Mucosa of descending colon (tissue), 3 donors: ENCODE measurements around the gene PRKCSH. TPM values are rescaled to one million over a fixed set of nuclear protein-coding genes. Genes with fewer than 3 reads are reported as not detected.
"Not testable (repeated sequence)": the region's sequence is repeated elsewhere in the genome, so short reads cannot be mapped to it uniquely, and the experiment has no call there.

Experiments used
- ATAC-seq: fragments of 200-7000 bp; cut with Tn5 transposase; one replicate; pipeline ENCODE4 v1.9.1; 2020; ENCODE audit warnings: mild to moderate bottlenecking, moderate library complexity
- DNase-seq, 3 donors: peaks; one replicate each; pipeline ENCODE4 v3.0.0-alpha.2; 2020
- H3K36me3 ChIP-seq: fragments of 200-600 bp; one replicate; pipeline ENCODE4 v1.8.0; 2021; ENCODE audit warnings: low read depth, mild to moderate bottlenecking
- H3K4me1 ChIP-seq: fragments of 200-600 bp; one replicate; pipeline ENCODE4 v1.8.0; 2021; ENCODE audit warnings: low read depth, mild to moderate bottlenecking
- H3K4me3 ChIP-seq: fragments of 200-600 bp; one replicate; pipeline ENCODE4 v1.8.0; 2021; ENCODE audit warnings: mild to moderate bottlenecking
- H3K9me3 ChIP-seq: fragments of 200-600 bp; one replicate; pipeline ENCODE4 v1.8.0; 2021; ENCODE audit warnings: mild to moderate bottlenecking
- CTCF ChIP-seq: fragments of 200-600 bp; IDR thresholded peaks from one replicate; pipeline ENCODE4 v1.8.0; 2022; ENCODE audit warnings: antibody characterized with exemption, mild to moderate bottlenecking
- intact Hi-C, 2 donors: fragments of 100-400 bp; cut with DNase I in 1 of 2; cut with micrococcal nuclease in 1 of 2; formaldehyde crosslinking; loops; one replicate each; pipeline versions ENCODE4 v1.11.0 to v1.11.1; 2022; cut with DNase I, micrococcal nuclease
- total RNA-seq, 3 donors: library from RNA; stranded (reverse); fragmentation: NEBNext Ultra II Directional in 2 of 3; extraction: Animal tissue kit (Norgen Biotek cat#: 25700) in 2 of 3; gene quantifications; one replicate each; pipeline versions ENCODE4 v1.2.1 to v1.2.4, GENCODE V29; 2021 to 2023
- donor health status: DM: no; HTN: no; CAD: no; lungs with moderate emphysema.
- donor health status: DM: no; HTN: no; CAD: no.
- donor health status: DM: no; HTN: yes; CAD: no.

PRKCSH gene
- total RNA-seq, 3 donors from 2014 or later: 249 to 337 (median 302) TPM

- no peaks in the 10 kb centered on the region for H3K4me1 ChIP-seq
- no peaks in the 10 kb centered on the region for H3K9me3 ChIP-seq
- no peaks in the 10 kb centered on the region for H3K36me3 ChIP-seq
- TF ChIP-seq CTCF: no peak
- H3K4me3 ChIP-seq: no peak overlapping the region
- ATAC-seq: no peak
- intact Hi-C loops: no loop called here
- no peak for DNase-seq
Measured at GRCh38 chr19:11461453-11461852, 26.0 kb downstream of the PRKCSH start.

DNA sequence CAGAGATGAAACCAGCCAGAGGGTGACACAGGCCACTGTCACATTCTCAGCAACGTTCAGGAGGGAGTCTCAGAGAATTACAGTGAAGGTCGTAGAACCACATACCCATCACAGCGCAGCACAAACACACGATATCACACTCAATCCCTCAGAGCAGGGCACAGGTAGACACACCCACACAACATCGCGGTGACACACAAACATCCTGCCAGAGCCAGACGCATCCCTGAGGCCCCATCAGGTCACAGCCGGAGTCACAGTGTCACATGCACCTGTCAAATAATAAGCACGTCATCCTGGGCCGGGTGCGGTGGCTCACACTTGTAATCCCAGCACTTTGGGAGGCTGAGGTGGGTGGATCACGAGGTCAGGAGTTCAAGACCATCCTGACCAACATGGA is 28.0 kb downstream of the PRKCSH start:
- intact Hi-C loops: no loop called here
- H3K4me3 ChIP-seq: no peak overlapping the region
- no peaks in the 10 kb centered on the region for H3K36me3 ChIP-seq
- no peaks in the 10 kb centered on the region for H3K4me1 ChIP-seq
- H3K9me3 ChIP-seq: no peaks in the 10 kb centered on the region
- ATAC-seq (no peak), DNase-seq (no peak)
- no peak for TF ChIP-seq CTCF

DNA sequence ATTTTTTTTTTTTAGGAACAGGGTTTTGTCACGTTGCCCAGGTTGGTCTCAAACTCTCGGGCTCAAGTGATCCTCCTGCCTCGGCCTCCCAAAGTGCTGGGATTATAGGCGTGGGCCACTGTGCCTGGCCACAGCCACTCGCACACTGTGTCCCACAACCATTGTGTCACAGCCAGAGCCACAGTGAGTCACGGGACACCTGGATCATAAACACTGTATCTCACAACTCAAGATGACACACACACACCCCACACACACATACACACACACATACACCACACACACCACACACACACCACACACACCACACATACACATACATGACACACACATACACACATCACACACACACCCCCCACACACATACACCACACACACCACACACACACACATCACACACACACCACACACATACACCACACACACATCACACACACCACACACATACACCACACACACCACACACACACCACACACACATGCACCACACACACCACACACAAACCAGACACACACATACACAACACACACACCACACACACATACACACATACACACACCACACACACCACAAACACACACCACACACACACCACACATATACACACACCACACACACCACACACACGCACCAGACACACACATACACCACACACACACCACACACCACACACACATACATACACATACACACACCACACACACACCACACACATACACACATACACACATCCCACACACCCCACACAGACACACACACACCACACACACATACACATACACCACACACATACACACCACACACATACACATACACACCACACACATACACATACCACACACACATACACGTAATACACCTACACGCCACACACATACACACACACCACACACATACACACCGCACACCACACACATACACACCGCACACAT is 29.2 kb downstream of the PRKCSH start:
- DNase-seq: no peak
- Histone ChIP-seq H3K4me1 (no peaks in the 10 kb centered on the region), H3K4me3 (no peak overlapping the region), H3K9me3 (no peaks in the 10 kb centered on the region), H3K36me3 (no peaks in the 10 kb centered on the region)
- intact Hi-C loops: no loop called here
- no peak for TF ChIP-seq CTCF
- ATAC-seq: no peak

DNA sequence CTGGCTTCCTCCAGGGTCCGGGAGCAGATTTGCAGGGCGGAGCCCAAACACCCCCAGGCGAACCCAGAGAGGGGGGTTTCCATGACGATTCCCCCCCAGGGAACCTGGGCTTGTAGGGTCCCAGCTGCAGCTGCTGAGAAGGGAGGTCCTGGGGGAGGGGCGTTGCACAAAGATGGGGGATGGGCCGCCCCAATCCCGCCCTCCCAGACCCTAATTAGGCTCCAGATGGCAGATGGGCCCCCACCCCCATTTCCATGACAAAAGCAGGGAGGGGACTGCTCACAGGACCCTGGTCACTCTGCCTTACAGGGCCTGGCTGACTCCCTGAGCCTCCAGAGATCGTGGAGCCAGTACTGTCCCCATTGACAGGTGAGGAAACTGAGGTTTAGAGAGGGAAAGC is 30.2 kb downstream of the PRKCSH start:
- TF ChIP-seq CTCF: no peak
- ATAC-seq (no peak), DNase-seq (no peak)
- H3K36me3 ChIP-seq: no peaks in the 10 kb centered on the region
- H3K9me3 ChIP-seq: no peaks in the 10 kb centered on the region
- intact Hi-C loops: no loop called here
- no peak overlapping the region for H3K4me3 ChIP-seq
- no peaks in the 10 kb centered on the region for H3K4me1 ChIP-seq

GRCh38 chr19:11468266-11468845 is 32.9 kb downstream of the PRKCSH start:
- H3K4me1 ChIP-seq, intact Hi-C loops, DNase-seq, H3K9me3 ChIP-seq, ATAC-seq, H3K36me3 ChIP-seq, H3K4me3 ChIP-seq: not testable (repeated sequence)

DNA sequence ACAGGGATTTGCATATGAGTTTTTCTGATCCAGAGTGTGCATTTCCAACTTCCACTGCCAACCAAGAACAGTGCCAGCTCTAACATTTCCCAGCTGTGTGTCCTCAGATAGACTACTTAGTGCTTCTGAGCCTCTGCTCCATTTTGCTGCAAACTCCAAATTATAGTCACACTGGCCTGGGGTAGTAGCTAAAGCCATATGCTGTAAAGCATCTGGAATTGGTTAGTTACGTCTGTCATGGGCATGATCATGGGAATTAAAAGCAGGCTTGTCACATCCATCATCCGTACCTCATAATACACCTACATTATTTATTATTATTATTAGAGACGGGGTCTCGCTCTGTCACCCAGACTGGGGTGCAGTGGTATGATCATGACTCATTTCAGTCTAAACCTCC is 38.3 kb downstream of the PRKCSH start:
- ATAC-seq (no peak), DNase-seq (no peak)
- Histone ChIP-seq H3K9me3 (no peaks in the 10 kb centered on the region), H3K4me1 (no peaks in the 10 kb centered on the region), H3K4me3 (no peak overlapping the region), H3K36me3 (no peaks in the 10 kb centered on the region)
- no peak for TF ChIP-seq CTCF
- intact Hi-C loops: no loop called here

DNA sequence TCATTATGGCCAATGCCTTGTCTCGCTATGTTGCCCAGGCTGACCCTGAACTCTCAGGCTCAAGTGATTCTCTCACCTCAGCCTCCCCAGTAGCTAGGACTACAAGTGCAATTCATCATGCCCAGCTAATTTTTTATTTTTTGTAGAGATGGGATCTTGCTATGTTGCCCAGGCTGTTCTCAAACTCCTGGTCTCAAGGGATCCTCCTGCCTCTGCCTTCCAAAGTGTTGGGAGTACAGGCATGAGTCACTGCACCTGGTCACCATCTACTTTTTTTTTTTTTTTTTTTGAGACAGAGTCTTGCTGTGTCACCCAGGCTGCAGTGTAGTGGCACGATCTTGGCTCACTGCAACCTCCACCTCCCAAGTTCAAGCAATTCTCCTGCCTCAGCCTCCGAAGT is 39.9 kb downstream of the PRKCSH start:
- intact Hi-C loops, ATAC-seq: not testable (repeated sequence)

More for the DNA sequence above, 39.9 kb downstream of the PRKCSH start:
- H3K36me3 ChIP-seq, DNase-seq, H3K4me1 ChIP-seq, H3K9me3 ChIP-seq, H3K4me3 ChIP-seq: not testable (repeated sequence)
